B cell (primary cell): Measurements from ENCODE around the gene MXRA8. TPM values are rescaled to one million over a fixed set of nuclear protein-coding genes. Genes with fewer than 3 reads are reported as not detected.

Source experiments
- ATAC-seq: fragments of 200-7000 bp; cut with Tn5 transposase; one replicate; pipeline ENCODE4 v1.10.0; 2021; ENCODE audit warnings: low read depth, mild to moderate bottlenecking, moderate number of reproducible peaks, moderate library complexity
- CTCF ChIA-PET: fragments of 350-600 bp; sonication (Branson Sonifier 250); formaldehyde crosslinking; loops from one replicate; lab custom pipeline; 2021; ENCODE audit warnings: antibody characterized with exemption, inconsistent platforms; lab: Charles Lee
- POLR2A ChIA-PET: fragments of 350-600 bp; sonication (Branson Sonifier 250); formaldehyde crosslinking; loops from one replicate; lab custom pipeline; 2021; ENCODE audit warnings: antibody characterized with exemption; lab: Charles Lee
- DNase-seq: peaks from one replicate; pipeline ENCODE4 v3.0.0; 2013
- H2AFZ ChIP-seq: 2 replicates; pipeline ENCODE4 v1.6.1; 2012; ENCODE audit warnings: mild to moderate bottlenecking, low read depth, low read length; ENCODE audit not compliant: insufficient read depth, poor library complexity, severe bottlenecking
- H3K27ac ChIP-seq, 2 donors: 1 replicate in 1 of 2; 2 replicates in 1 of 2; pipeline ENCODE4 v1.5.1; 2012 to 2013; ENCODE audit warnings: low read length in 2 of 2, mild to moderate bottlenecking in 2 of 2, moderate library complexity in 1 of 2
- H3K27me3 ChIP-seq, 4 experiments: fragments of 200-600 bp in 1 of 4; sonication (generic) in 1 of 4; replicated peaks in 1 of 4; 1 replicate in 2 of 4; 2 replicates in 2 of 4; pipeline versions ENCODE4 v1.6.1 to v1.7.0; 2013 to 2016; ENCODE audit warnings: low read length in 3 of 4, mild to moderate bottlenecking in 2 of 4, mixed read lengths in 1 of 4, moderate library complexity in 1 of 4; ENCODE audit not compliant: insufficient read depth in 4 of 4, control insufficient read depth in 3 of 4; ENCODE audit errors: control extremely low read depth in 1 of 4
- H3K36me3 ChIP-seq, 2 experiments: replicated peaks in 1 of 2; 1 replicate in 1 of 2; 2 replicates in 1 of 2; pipeline versions ENCODE4 v1.6.1 to v1.7.1; 2013; ENCODE audit warnings: low read length in 1 of 2; ENCODE audit not compliant: insufficient read depth in 2 of 2, control insufficient read depth in 1 of 2; ENCODE audit errors: control extremely low read depth in 1 of 2, extremely low read depth in 1 of 2
- H3K4me1 ChIP-seq, 2 donors: fragments of 200-600 bp in 1 of 2; sonication (generic) in 1 of 2; 1 replicate in 1 of 2; 2 replicates in 1 of 2; pipeline versions ENCODE4 v1.5.1 to v1.6.1; 2013 to 2017; ENCODE audit warnings: low read length in 2 of 2; ENCODE audit not compliant: control insufficient read depth in 2 of 2, insufficient read depth in 2 of 2
- H3K4me2 ChIP-seq: replicated peaks from 2 replicates; pipeline ENCODE3; 2012; ENCODE audit warnings: mild to moderate bottlenecking, low read depth, low read length; ENCODE audit not compliant: poor library complexity, severe bottlenecking
- H3K4me3 ChIP-seq, 5 experiments: fragments of 200-600 bp in 1 of 5; sonication (generic) in 1 of 5; 1 replicate in 3 of 5; 2 replicates in 2 of 5; pipeline versions ENCODE4 v1.5.1 to v1.7.0; 2011 to 2016; ENCODE audit warnings: low read length in 4 of 5, mild to moderate bottlenecking in 4 of 5, low read depth in 2 of 5, control low read depth in 1 of 5, moderate library complexity in 1 of 5; ENCODE audit not compliant: insufficient read depth in 1 of 5; ENCODE audit errors: control extremely low read depth in 1 of 5, extremely low read depth in 1 of 5
- H3K79me2 ChIP-seq: fragments of 200-600 bp; sonication (generic); one replicate; pipeline ENCODE4 v1.6.0; 2016; ENCODE audit warnings: low read length; ENCODE audit not compliant: control insufficient read depth, insufficient read depth
- H3K9ac ChIP-seq: fragments of 200-600 bp; sonication (generic); 2 replicates; pipeline ENCODE4 v1.6.1; 2017; ENCODE audit warnings: mild to moderate bottlenecking, low read length, moderate library complexity
- H3K9me3 ChIP-seq, 3 donors: one replicate each; pipeline versions ENCODE4 v1.6.1 to v1.7.1; 2013; ENCODE audit warnings: low read length in 2 of 3; ENCODE audit not compliant: control insufficient read depth in 2 of 3, insufficient read depth in 1 of 3; ENCODE audit errors: control extremely low read depth in 1 of 3
- H4K20me1 ChIP-seq: 2 replicates; pipeline ENCODE4 v1.6.0; 2012; ENCODE audit warnings: mild to moderate bottlenecking, low read length; ENCODE audit not compliant: insufficient read depth, control insufficient read depth, poor library complexity, severe bottlenecking
- H3K27ac Mint-ChIP-seq: one replicate; pipeline ENCODE4 v1.8.0; 2021; ENCODE audit warnings: mixed read lengths
- H3K27me3 Mint-ChIP-seq: one replicate; pipeline ENCODE4 v1.8.0; 2021; ENCODE audit warnings: mixed read lengths
- H3K4me1 Mint-ChIP-seq: one replicate; pipeline ENCODE4 v1.8.0; 2021; ENCODE audit warnings: mixed read lengths
- H3K4me3 Mint-ChIP-seq: one replicate; pipeline ENCODE4 v1.8.0; 2021; ENCODE audit warnings: mixed read lengths
- H3K9me3 Mint-ChIP-seq: one replicate; pipeline ENCODE4 v1.8.0; 2022; ENCODE audit warnings: mixed read lengths; ENCODE audit not compliant: insufficient read depth
- CTCF ChIP-seq: fragments of 200-600 bp; IDR thresholded peaks from one replicate; pipeline ENCODE4 v1.8.0; 2022; ENCODE audit warnings: antibody characterized with exemption, mild to moderate bottlenecking
- EZH2 ChIP-seq: IDR thresholded peaks from 2 replicates; pipeline ENCODE4 v1.6.1; 2012; ENCODE audit warnings: borderline replicate concordance, low read depth, mild to moderate bottlenecking, moderate library complexity, low read length; ENCODE audit not compliant: insufficient read depth, poor library complexity, severe bottlenecking
- WGBS: methylation state at CpG from one replicate; pipeline ENCODE4 v1.1.5; 2013; ENCODE audit warnings: missing lambda C conversion rate; ENCODE audit not compliant: insufficient coverage; 5-methylcytosine and 5-hydroxymethylcytosine counted together
- intact Hi-C: fragments of 100-400 bp; cut with micrococcal nuclease; formaldehyde crosslinking; loops from one replicate; pipeline ENCODE4 v1.10.0; 2022
- polyA plus RNA-seq: library from polyadenylated mRNA; depleted of rRNA; stranded (reverse); fragments of >200 nt; gene quantifications from 2 replicates; pipeline ENCODE4 v1.2.3, GENCODE V29; 2012
- total RNA-seq, 2 donors: library from RNA; stranded (reverse); fragments of 120-200 nt in 1 of 2; gene quantifications; 1 replicate in 1 of 2; 2 replicates in 1 of 2; pipeline versions ENCODE4 v1.2.3 to v1.2.4, GENCODE V29; 2013 to 2022

Gene MXRA8
- total and polyA plus RNA-seq, 2 donors (not counting 1 experiment from before 2014, with no cell fraction given): 0.10 TPM; not detected in 1

GRCh38 chr1:1310109-1310385, 48.3 kb downstream of the MXRA8 start:
- no peak overlapping the region for H3K4me3 ChIP-seq
- Mint-ChIP-seq H3K27me3 (no peaks in the 10 kb centered on the region), H3K9me3 (no peaks in the 10 kb centered on the region), H3K27ac (no peak overlapping the region), H3K4me3 (peak overlapping the region; percentile 74), H3K4me1 (peaks cover 26% of the 10 kb centered on the region)
- WGBS: 87% methylated on average over 3 of the region's 3 CpGs
- POLR2A ChIA-PET: no interaction called here
- CTCF ChIA-PET: interaction anchor here (0.7 to 1.1 kb wide), 3 partner anchors 11 to 195 kb away, joined by 3 read pairs; no protein-coding TSS in a partner anchor
- H3K79me2 ChIP-seq: peaks cover 27% of the 10 kb centered on the region
- intact Hi-C loops: no loop called here
- no peak overlapping the region for H3K9ac ChIP-seq
- H3K4me2 ChIP-seq: peak overlapping the region; percentile 99
- TF ChIP-seq CTCF (no peak), EZH2 (no peak)
- no peaks in the 10 kb centered on the region for H3K9me3 ChIP-seq
- no peak overlapping the region for H3K27ac ChIP-seq
- peaks cover 28 to 32% of the 10 kb centered on the region in 2 donors for H3K4me1 ChIP-seq
- peaks cover 0 to 37% of the 10 kb centered on the region in 2 experiments for H3K36me3 ChIP-seq
- no peak overlapping the region for H2AFZ ChIP-seq
- no peaks in the 10 kb centered on the region for H3K27me3 ChIP-seq
- peaks cover 28% of the 10 kb centered on the region for H4K20me1 ChIP-seq
- ATAC-seq (no peak), DNase-seq (no peak)

- Histone ChIP-seq H3K9me3 (no peaks in the 10 kb centered on the region), H3K27me3 (no peaks in the 10 kb centered on the region), H3K4me1 (peaks cover 34 to 38% of the 10 kb centered on the region in 2 donors), H4K20me1 (peaks cover 34% of the 10 kb centered on the region), H3K9ac (peak overlapping the region; percentile 87), H3K36me3 (peaks cover 0 to 31% of the 10 kb centered on the region in 2 experiments), H3K4me3 (peak overlapping the region in 4 of 5 experiments; percentile 77 to 84 (median 80)), H3K27ac (peak overlapping the region in 1 of 2 donors; percentile 85), H3K4me2 (peak overlapping the region; percentile 99), H3K79me2 (peaks cover 30% of the 10 kb centered on the region), H2AFZ (peak overlapping the region; percentile 93)
- intact Hi-C loops: loop anchor here (5.0 kb wide), 3 partner anchors 77 to 297 kb away; partner anchors contain the start of genes B3GALT6, ISG15 and SDF4
- ATAC-seq: no peak
- peak overlapping the region; percentile 74 for H3K4me3 Mint-ChIP-seq
- ChIA-PET CTCF (interaction anchor here (0.7 to 1.1 kb wide), 3 partner anchors 12 to 196 kb away, joined by 3 read pairs; no protein-coding TSS in a partner anchor), POLR2A (no interaction called here)
- no peaks in the 10 kb centered on the region for H3K9me3 Mint-ChIP-seq
- TF ChIP-seq CTCF (no peak), EZH2 (no peak)
- peak overlapping the region; percentile 73 for H3K27ac Mint-ChIP-seq
- peaks cover 28% of the 10 kb centered on the region for H3K4me1 Mint-ChIP-seq
- WGBS: 54% methylated on average over 51 of the region's 57 CpGs
- DNase-seq: peak; percentile 54
- H3K27me3 Mint-ChIP-seq: no peaks in the 10 kb centered on the region
Measured at GRCh38 chr1:1309251-1310108, 48.9 kb downstream of the MXRA8 start.
